Measurements from ENCODE around the gene SVOPL.

- no peak for TF ChIP-seq CTCF (IDR thresholded peaks at IDR 0.05; ENCODE audit: borderline replicate concordance, extremely low read depth, low read length, poor library complexity, severe bottlenecking)
- no peak for TF ChIP-seq EZH2 (IDR thresholded peaks at IDR 0.05; ENCODE audit: borderline replicate concordance, low read depth, low read length, severe bottlenecking)
Measured at GRCh38 chr7:138573741-138574140, 127.4 kb downstream of the SVOPL start.
